Dendritic cell treated with granulocyte-macrophage colony-stimulating factor and Interleukin-4, amounts not matched to agents 40 ng/mL and 50 ng/mL, for 4 days (primary cell): ENCODE data around the gene PARN.

Experiments used
- H3K27ac Mint-ChIP-seq: one replicate; pipeline ENCODE4 v1.8.0; 2022; ENCODE audit warnings: mild to moderate bottlenecking, mixed read lengths
- H3K27me3 Mint-ChIP-seq: one replicate; pipeline ENCODE4 v1.8.0; 2022; ENCODE audit warnings: mild to moderate bottlenecking, mixed read lengths
- H3K36me3 Mint-ChIP-seq: one replicate; pipeline ENCODE4 v1.8.0; 2022; ENCODE audit warnings: low read depth, mixed read lengths
- H3K4me1 Mint-ChIP-seq: one replicate; pipeline ENCODE4 v1.8.0; 2022; ENCODE audit warnings: low read depth, mixed read lengths
- H3K4me3 Mint-ChIP-seq: one replicate; pipeline ENCODE4 v1.8.0; 2022; ENCODE audit warnings: mild to moderate bottlenecking, moderate library complexity, mixed read lengths
- H3K9me3 Mint-ChIP-seq: one replicate; pipeline ENCODE4 v1.8.0; 2022; ENCODE audit warnings: mixed read lengths
- intact Hi-C: fragments of 100-400 bp; cut with micrococcal nuclease; formaldehyde crosslinking; loops from one replicate; pipeline ENCODE4 v1.15.0; 2022

Gene PARN

GRCh38 chr16:14394834-14395233, 235.2 kb downstream of the PARN start:
- H3K4me3 Mint-ChIP-seq, result no peak overlapping the region
- no peaks in the 10 kb centered on the region for H3K9me3 Mint-ChIP-seq
- peaks cover 9% of the 10 kb centered on the region for H3K27me3 Mint-ChIP-seq
- no peak overlapping the region for H3K27ac Mint-ChIP-seq
- peaks cover 5% of the 10 kb centered on the region for H3K4me1 Mint-ChIP-seq
- no peaks in the 10 kb centered on the region for H3K36me3 Mint-ChIP-seq
- intact Hi-C loops, result no loop called here

GRCh38 chr16:14392960-14393359, 237.1 kb downstream of the PARN start:
- intact Hi-C loops, result no loop called here

GRCh38 chr16:14389359-14389758, 240.7 kb downstream of the PARN start:
- Mint-ChIP-seq H3K9me3 (no peaks in the 10 kb centered on the region), H3K36me3 (no peaks in the 10 kb centered on the region), H3K4me3 (no peak overlapping the region), H3K27me3 (peaks cover 15% of the 10 kb centered on the region), H3K4me1 (no peaks in the 10 kb centered on the region), H3K27ac (no peak overlapping the region)
- intact Hi-C loops, result no loop called here

More at GRCh38 chr16:14392960-14393359, 237.1 kb downstream of the PARN start:
- no peak overlapping the region for H3K4me3 Mint-ChIP-seq
- no peak overlapping the region for H3K27ac Mint-ChIP-seq
- no peaks in the 10 kb centered on the region for H3K9me3 Mint-ChIP-seq
- H3K27me3 Mint-ChIP-seq, result peaks cover 12% of the 10 kb centered on the region
- no peaks in the 10 kb centered on the region for H3K4me1 Mint-ChIP-seq
- H3K36me3 Mint-ChIP-seq, result no peaks in the 10 kb centered on the region

- no peak overlapping the region for H3K27ac Mint-ChIP-seq
- no peaks in the 10 kb centered on the region for H3K9me3 Mint-ChIP-seq
- peaks cover 15% of the 10 kb centered on the region for H3K27me3 Mint-ChIP-seq
- intact Hi-C loops, result no loop called here
- no peak overlapping the region for H3K4me3 Mint-ChIP-seq
- no peaks in the 10 kb centered on the region for H3K36me3 Mint-ChIP-seq
- no peaks in the 10 kb centered on the region for H3K4me1 Mint-ChIP-seq
These were observed 241.8 kb downstream of the PARN start for GRCh38 chr16:14388243-14388642.

- intact Hi-C loops, result no loop called here
- Mint-ChIP-seq H3K27ac (no peak overlapping the region), H3K36me3 (no peaks in the 10 kb centered on the region), H3K9me3 (no peaks in the 10 kb centered on the region), H3K4me3 (no peak overlapping the region), H3K4me1 (no peaks in the 10 kb centered on the region), H3K27me3 (peaks cover 12% of the 10 kb centered on the region)
These were observed 243.9 kb downstream of the PARN start for GRCh38 chr16:14386115-14386514.
